ENCODE results near the gene KRTAP5-2.

Gene KRTAP5-2

GRCh38 chr11:1565904-1566247, 32.2 kb downstream of the KRTAP5-2 start:
- no peak for DNase-seq

GRCh38 chr11:1565173-1565903, 32.8 kb downstream of the KRTAP5-2 start:
- DNase-seq: peak in 1 of 2 experiments; percentile 32

GRCh38 chr11:1564535-1565172, 33.4 kb downstream of the KRTAP5-2 start:
- peak; percentile 70 to 92 for DNase-seq

GRCh38 chr11:1563697-1564534, 34.2 kb downstream of the KRTAP5-2 start:
- DNase-seq: peak; percentile 40 to 86

- DNase-seq: no peak
Measured at GRCh38 chr11:1563149-1563638, 34.9 kb downstream of the KRTAP5-2 start.

- no peak for DNase-seq
Measured at GRCh38 chr11:1562469-1563148, 35.5 kb downstream of the KRTAP5-2 start.

- DNase-seq: no peak
Measured at GRCh38 chr11:1561955-1562354, 36.1 kb downstream of the KRTAP5-2 start.

- DNase-seq: no peak
Measured at GRCh38 chr11:1561266-1561665, 36.8 kb downstream of the KRTAP5-2 start.

- no peak for DNase-seq
Measured at GRCh38 chr11:1560649-1561251, 37.3 kb downstream of the KRTAP5-2 start.

- no peak for DNase-seq
Measured at GRCh38 chr11:1560002-1560648, 38.0 kb downstream of the KRTAP5-2 start.

- no peak for DNase-seq
Measured at GRCh38 chr11:1559111-1559951, 38.8 kb downstream of the KRTAP5-2 start.

GRCh38 chr11:1558775-1559110, 39.4 kb downstream of the KRTAP5-2 start:
- no peak for DNase-seq

GRCh38 chr11:1557904-1558774, 40.0 kb downstream of the KRTAP5-2 start:
- DNase-seq: no peak

GRCh38 chr11:1557051-1557884, 40.8 kb downstream of the KRTAP5-2 start:
- no peak for DNase-seq

- DNase-seq: no peak
Measured at GRCh38 chr11:1556278-1556902, 41.7 kb downstream of the KRTAP5-2 start.

GRCh38 chr11:1555713-1556153, 42.4 kb downstream of the KRTAP5-2 start:
- no peak for DNase-seq

- DNase-seq: no peak
Measured at GRCh38 chr11:1554981-1555712, 42.9 kb downstream of the KRTAP5-2 start.
